Urinary bladder (tissue), 4 donors: ENCODE data around the gene STAT5B. TPM values are rescaled to one million over a fixed set of nuclear protein-coding genes. Genes with fewer than 3 reads are reported as not detected.
"Not testable (repeated sequence)": the region's sequence is repeated elsewhere in the genome, so short reads cannot be mapped to it uniquely, and the experiment has no call there.

Experiments
- DNase-seq: peaks from one replicate; pipeline ENCODE4 v3.0.0-alpha.2; 2015; ENCODE audit errors: extremely low spot score
- H3K27ac ChIP-seq: one replicate; pipeline ENCODE4 v1.5.1; 2013; ENCODE audit warnings: low read depth, mild to moderate bottlenecking, moderate library complexity
- H3K36me3 ChIP-seq: one replicate; pipeline ENCODE4 v1.6.1; 2013; ENCODE audit warnings: mild to moderate bottlenecking, moderate library complexity; ENCODE audit not compliant: insufficient read depth
- H3K4me1 ChIP-seq: one replicate; pipeline ENCODE4 v1.6.1; 2013; ENCODE audit warnings: mild to moderate bottlenecking, moderate library complexity; ENCODE audit not compliant: insufficient read depth
- H3K4me3 ChIP-seq: one replicate; pipeline ENCODE4 v1.5.1; 2013; ENCODE audit warnings: low read depth, low read length
- WGBS: extraction: QIAGEN DNeasy Blood & Tissue Kit; methylation state at CpG from one replicate; pipeline ENCODE4 v1.1.7; 2013; 5-methylcytosine and 5-hydroxymethylcytosine counted together
- polyA plus RNA-seq: library from polyadenylated mRNA; stranded (reverse); fragments of 200-250 nt; gene quantifications from one replicate; pipeline ENCODE4 v1.2.3, GENCODE V29; 2013
- total RNA-seq: library from RNA; depleted of rRNA; stranded (reverse); fragments of >200 nt; gene quantifications from one replicate; pipeline ENCODE4 v1.2.3, GENCODE V29; 2014
- donor health status: healthy with polysubstance abuse.
- donor health status: healthy.

The STAT5B gene
- total RNA-seq (37.6 TPM), polyA plus RNA-seq (66.3 TPM)

- no peak for DNase-seq
- peak within 1 kb of the TSS; percentile 94 for H3K4me3 ChIP-seq
- no peaks in the 10 kb centered on the region for H3K36me3 ChIP-seq
- H3K4me1 ChIP-seq = no peaks in the 10 kb centered on the region
- under 1% methylated on average over 47 of the region's 47 CpGs for WGBS
- H3K27ac ChIP-seq = peak within 1 kb of the TSS; percentile 86
Observed at GRCh38 chr17:42276359-42276608, at the start of gene STAT5B. Gene STAT5B, minus strand, starts transcription at chr17:42276391. Its CDS starts 44,264 bp downstream, at chr17:42232127.

- 54% methylated on average over 7 of the region's 7 CpGs for WGBS
- no peak overlapping the region for H3K27ac ChIP-seq
- no peak for DNase-seq
- H3K4me1 ChIP-seq = no peaks in the 10 kb centered on the region
- peaks cover 2% of the 10 kb centered on the region for H3K36me3 ChIP-seq
- no peak overlapping the region for H3K4me3 ChIP-seq
Observed at GRCh38 chr17:42325026-42325425, 48.8 kb upstream of the STAT5B start.

- Histone ChIP-seq H3K4me3 (no peak overlapping the region), H3K4me1 (no peaks in the 10 kb centered on the region), H3K27ac (no peak overlapping the region), H3K36me3 (peaks cover 2% of the 10 kb centered on the region)
- WGBS = 84% methylated on average over 5 of the region's 5 CpGs
- DNase-seq = no peak
Observed at GRCh38 chr17:42323268-42323773, 47.1 kb upstream of the STAT5B start.

- H3K36me3 ChIP-seq = peaks cover 2% of the 10 kb centered on the region
- no peaks in the 10 kb centered on the region for H3K4me1 ChIP-seq
- 39% methylated on average over 10 of the region's 10 CpGs for WGBS
- DNase-seq = peak; percentile 80
- H3K4me3 ChIP-seq = no peak overlapping the region
- no peak overlapping the region for H3K27ac ChIP-seq
Observed at GRCh38 chr17:42322382-42323267, 46.4 kb upstream of the STAT5B start.

GRCh38 chr17:42321555-42321954 lies 45.4 kb upstream of the STAT5B start:
- no peaks in the 10 kb centered on the region for H3K4me1 ChIP-seq
- H3K4me3 ChIP-seq = no peak overlapping the region
- DNase-seq = no peak
- WGBS = 88% methylated on average over 4 of the region's 4 CpGs
- H3K27ac ChIP-seq = no peak overlapping the region
- peaks cover 2% of the 10 kb centered on the region for H3K36me3 ChIP-seq

- WGBS = 96% methylated on average over 6 of the region's 6 CpGs
- not testable (repeated sequence) for H3K27ac ChIP-seq, H3K4me3 ChIP-seq, H3K4me1 ChIP-seq, DNase-seq, H3K36me3 ChIP-seq
Observed at GRCh38 chr17:42317967-42318366, 41.8 kb upstream of the STAT5B start.

- H3K27ac ChIP-seq = no peak overlapping the region
- WGBS = 74% methylated on average over 5 of the region's 5 CpGs
- no peak overlapping the region for H3K4me3 ChIP-seq
- no peak for DNase-seq
- peaks cover 2% of the 10 kb centered on the region for H3K36me3 ChIP-seq
- H3K4me1 ChIP-seq = no peaks in the 10 kb centered on the region
Observed at GRCh38 chr17:42317266-42317845, 41.2 kb upstream of the STAT5B start.

GRCh38 chr17:42316755-42317154 lies 40.6 kb upstream of the STAT5B start:
- DNase-seq = no peak
- no peaks in the 10 kb centered on the region for H3K4me1 ChIP-seq
- no peaks in the 10 kb centered on the region for H3K36me3 ChIP-seq
- H3K27ac ChIP-seq = no peak overlapping the region
- WGBS = 87% methylated on average over 4 of the region's 4 CpGs
- no peak overlapping the region for H3K4me3 ChIP-seq

- no peak for DNase-seq
- Histone ChIP-seq H3K36me3 (no peaks in the 10 kb centered on the region), H3K4me1 (no peaks in the 10 kb centered on the region), H3K27ac (no peak overlapping the region), H3K4me3 (no peak overlapping the region)
- 81% methylated on average over 10 of the region's 10 CpGs for WGBS
Observed at GRCh38 chr17:42315402-42316156, 39.4 kb upstream of the STAT5B start.

- Histone ChIP-seq H3K4me3 (no peak overlapping the region), H3K36me3 (no peaks in the 10 kb centered on the region), H3K27ac (no peak overlapping the region), H3K4me1 (no peaks in the 10 kb centered on the region)
- WGBS = 81% methylated on average over 14 of the region's 14 CpGs
- no peak for DNase-seq
Observed at GRCh38 chr17:42313773-42314566, 37.8 kb upstream of the STAT5B start.

- Histone ChIP-seq H3K4me3 (no peak overlapping the region), H3K27ac (no peak overlapping the region), H3K4me1 (no peaks in the 10 kb centered on the region), H3K36me3 (no peaks in the 10 kb centered on the region)
- WGBS = 86% methylated on average over 4 of the region's 4 CpGs
- DNase-seq = no peak
Observed at GRCh38 chr17:42313389-42313772, 37.2 kb upstream of the STAT5B start.

- H3K36me3 ChIP-seq = no peaks in the 10 kb centered on the region
- no peak for DNase-seq
- H3K4me1 ChIP-seq = no peaks in the 10 kb centered on the region
- H3K4me3 ChIP-seq = no peak overlapping the region
- WGBS = 15% methylated on average over 54 of the region's 54 CpGs
- peak overlapping the region; percentile 65 for H3K27ac ChIP-seq
Observed at GRCh38 chr17:42312285-42313130, 36.3 kb upstream of the STAT5B start.

GRCh38 chr17:42312035-42312284 lies 35.8 kb upstream of the STAT5B start:
- peak overlapping the region; percentile 65 for H3K27ac ChIP-seq
- H3K4me3 ChIP-seq = no peak overlapping the region
- WGBS = 18% methylated on average over 5 of the region's 5 CpGs
- no peaks in the 10 kb centered on the region for H3K4me1 ChIP-seq
- H3K36me3 ChIP-seq = no peaks in the 10 kb centered on the region
- DNase-seq = no peak
